Hepatocyte (in vitro differentiated cells): Measurements from ENCODE around the gene ZNF205.

Experiments
- EZH2 ChIP-seq: fragments of 200-600 bp; sonication (generic); IDR thresholded peaks from 2 replicates; pipeline ENCODE4 v1.6.1; 2016; ENCODE audit warnings: antibody characterized with exemption, mild to moderate bottlenecking, borderline replicate concordance
- TF ChIP-seq, protein P1 (sequence below): fragments of 200-600 bp; sonication (generic); IDR thresholded peaks from 2 replicates; pipeline ENCODE4 v1.5.1; 2016; ENCODE audit warnings: antibody characterized with exemption, mild to moderate bottlenecking; ENCODE audit not compliant: poor library complexity

DNA sequence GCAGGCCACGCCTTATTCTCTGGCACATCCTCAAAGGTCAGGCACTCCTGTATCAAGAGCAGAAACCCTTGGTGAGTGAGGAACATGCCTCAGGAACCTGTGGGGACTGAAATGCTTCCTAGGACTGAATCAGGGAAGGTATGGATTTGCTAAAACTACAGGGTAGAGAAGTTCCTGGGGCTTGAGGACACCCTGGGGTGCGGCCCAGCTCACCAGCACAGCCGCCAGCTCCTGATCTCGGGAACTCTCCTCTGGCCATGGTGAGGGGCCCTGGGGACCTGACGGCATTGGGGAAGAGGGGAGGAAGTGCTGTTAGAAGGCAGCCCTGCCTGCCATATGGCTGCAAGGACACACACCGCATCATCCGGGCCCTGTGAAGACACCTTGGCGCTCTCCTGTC is 20.8 kb upstream of the ZNF205 start:
- TF ChIP-seq, protein P1, sequence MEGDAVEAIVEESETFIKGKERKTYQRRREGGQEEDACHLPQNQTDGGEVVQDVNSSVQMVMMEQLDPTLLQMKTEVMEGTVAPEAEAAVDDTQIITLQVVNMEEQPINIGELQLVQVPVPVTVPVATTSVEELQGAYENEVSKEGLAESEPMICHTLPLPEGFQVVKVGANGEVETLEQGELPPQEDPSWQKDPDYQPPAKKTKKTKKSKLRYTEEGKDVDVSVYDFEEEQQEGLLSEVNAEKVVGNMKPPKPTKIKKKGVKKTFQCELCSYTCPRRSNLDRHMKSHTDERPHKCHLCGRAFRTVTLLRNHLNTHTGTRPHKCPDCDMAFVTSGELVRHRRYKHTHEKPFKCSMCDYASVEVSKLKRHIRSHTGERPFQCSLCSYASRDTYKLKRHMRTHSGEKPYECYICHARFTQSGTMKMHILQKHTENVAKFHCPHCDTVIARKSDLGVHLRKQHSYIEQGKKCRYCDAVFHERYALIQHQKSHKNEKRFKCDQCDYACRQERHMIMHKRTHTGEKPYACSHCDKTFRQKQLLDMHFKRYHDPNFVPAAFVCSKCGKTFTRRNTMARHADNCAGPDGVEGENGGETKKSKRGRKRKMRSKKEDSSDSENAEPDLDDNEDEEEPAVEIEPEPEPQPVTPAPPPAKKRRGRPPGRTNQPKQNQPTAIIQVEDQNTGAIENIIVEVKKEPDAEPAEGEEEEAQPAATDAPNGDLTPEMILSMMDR = no peak
- no peak for TF ChIP-seq EZH2
